IMR-90 (cell line): ENCODE data around the gene TBCC. TPM values are rescaled to one million over a fixed set of nuclear protein-coding genes. Genes with fewer than 3 reads are reported as not detected.
A peak's percentile ranks its signal among the peaks of the same experiment; 100 is the strongest.

ENCODE experiments used
- ATAC-seq: fragments of 200-7000 bp; cut with Tn5 transposase; 2 replicates; pipeline ENCODE4 v1.9.1; 2020; ENCODE audit warnings: low read depth, mild to moderate bottlenecking, moderate library complexity
- BruUV-seq: library from RNA; stranded (reverse); fragments of 400-500 nt; replicated peaks from 2 replicates; lab custom pipeline; 2021; lab: Mats Ljungman, UMichigan
- CTCF ChIA-PET: fragments of 300-600 bp; formaldehyde crosslinking; extraction: SDS; loops from one replicate; lab custom pipeline; 2021; ENCODE audit warnings: antibody characterized with exemption; lab: Yijun Ruan, JAX
- POLR2A ChIA-PET: fragments of 300-600 bp; sonication (Branson Sonifier 250); formaldehyde crosslinking; loops from one replicate; lab custom pipeline; 2022; ENCODE audit warnings: antibody characterized with exemption; ENCODE audit not compliant: unreplicated experiment; lab: Charles Lee
- DNase-seq: peaks from one replicate; pipeline ENCODE4 v3.0.0; 2013
- H2AFZ ChIP-seq: replicated peaks from 2 replicates; pipeline ENCODE3; 2013; ENCODE audit warnings: low read length, mild to moderate bottlenecking; ENCODE audit not compliant: poor library complexity
- H2AK5ac ChIP-seq: 2 replicates; pipeline ENCODE4 v1.6.1; 2013; ENCODE audit warnings: low read depth, low read length, inconsistent platforms
- H2AK9ac ChIP-seq: replicated peaks from 2 replicates; pipeline ENCODE3; 2013; ENCODE audit warnings: mild to moderate bottlenecking, low read depth, low read length, moderate library complexity; ENCODE audit not compliant: poor library complexity
- H2BK120ac ChIP-seq: 2 replicates; pipeline ENCODE4 v1.6.1; 2013; ENCODE audit warnings: low read depth, low read length, inconsistent platforms
- H2BK15ac ChIP-seq: 3 replicates; pipeline ENCODE4 v1.6.1; 2013; ENCODE audit warnings: low read depth, low read length, inconsistent platforms
- H2BK20ac ChIP-seq: 2 replicates; pipeline ENCODE4 v1.6.1; 2013; ENCODE audit warnings: low read depth, mild to moderate bottlenecking, inconsistent platforms, low read length, moderate library complexity
- H2BK5ac ChIP-seq: 2 replicates; pipeline ENCODE4 v1.6.1; 2013; ENCODE audit warnings: mild to moderate bottlenecking, low read depth, low read length, inconsistent platforms; ENCODE audit not compliant: poor library complexity, severe bottlenecking
- H3K14ac ChIP-seq: replicated peaks from 2 replicates; pipeline ENCODE4 v1.6.1; 2013; ENCODE audit warnings: low read depth, low read length, inconsistent platforms
- H3K18ac ChIP-seq: 2 replicates; pipeline ENCODE4 v1.6.1; 2013; ENCODE audit warnings: low read depth, low read length, control low read depth
- H3K23ac ChIP-seq: 2 replicates; pipeline ENCODE4 v1.6.1; 2013; ENCODE audit warnings: low read depth, low read length, inconsistent platforms
- H3K27ac ChIP-seq: 2 replicates; pipeline ENCODE4 v1.5.1; 2013; ENCODE audit warnings: mild to moderate bottlenecking, control low read depth, low read length; ENCODE audit not compliant: insufficient read depth
- H3K27me3 ChIP-seq: 2 replicates; pipeline ENCODE4 v1.6.1; 2013; ENCODE audit warnings: low read length; ENCODE audit not compliant: control insufficient read depth, insufficient read depth
- H3K36me3 ChIP-seq: 2 replicates; pipeline ENCODE4 v1.6.1; 2013; ENCODE audit warnings: low read length, mixed read lengths; ENCODE audit not compliant: control insufficient read depth, insufficient read depth
- H3K4ac ChIP-seq: 2 replicates; pipeline ENCODE4 v1.6.1; 2013; ENCODE audit warnings: low read depth, low read length, inconsistent platforms
- H3K4me1 ChIP-seq: 2 replicates; pipeline ENCODE4 v1.6.1; 2013; ENCODE audit warnings: low read length, mixed read lengths; ENCODE audit not compliant: control insufficient read depth, insufficient read depth
- H3K4me2 ChIP-seq: 2 replicates; pipeline ENCODE4 v1.6.1; 2013; ENCODE audit warnings: low read depth, mild to moderate bottlenecking, control low read depth, low read length, moderate library complexity
- H3K4me3 ChIP-seq: 2 replicates; pipeline ENCODE4 v1.5.1; 2013; ENCODE audit warnings: low read depth, mild to moderate bottlenecking, control low read depth, low read length, moderate library complexity; ENCODE audit not compliant: insufficient read depth
- H3K56ac ChIP-seq: 2 replicates; pipeline ENCODE4 v1.6.1; 2013; ENCODE audit warnings: low read length, inconsistent platforms; ENCODE audit not compliant: insufficient read depth; ENCODE audit errors: extremely low read depth
- H3K79me1 ChIP-seq, 2 experiments: 2 replicates each; pipeline ENCODE4 v1.6.1; 2013; ENCODE audit warnings: low read length in 2 of 2, inconsistent platforms in 1 of 2, low read depth in 1 of 2
- H3K9ac ChIP-seq: 2 replicates; pipeline ENCODE4 v1.6.1; 2013; ENCODE audit warnings: low read depth, low read length, control low read depth
- H3K9me1 ChIP-seq: 2 replicates; pipeline ENCODE4 v1.6.1; 2013; ENCODE audit warnings: low read length, inconsistent platforms; ENCODE audit not compliant: insufficient read depth
- H3K9me3 ChIP-seq: 2 replicates; pipeline ENCODE4 v1.6.1; 2013; ENCODE audit warnings: low read length; ENCODE audit not compliant: control insufficient read depth, insufficient read depth
- H4K20me1 ChIP-seq: 2 replicates; pipeline ENCODE4 v1.6.1; 2013; ENCODE audit warnings: low read length, inconsistent platforms; ENCODE audit not compliant: insufficient read depth
- H4K5ac ChIP-seq: 2 replicates; pipeline ENCODE4 v1.6.1; 2013; ENCODE audit warnings: mild to moderate bottlenecking, low read depth, low read length, control low read depth
- H4K8ac ChIP-seq, 2 experiments: 2 replicates each; pipeline ENCODE4 v1.6.1; 2013; ENCODE audit warnings: low read depth in 2 of 2, low read length in 2 of 2, control low read depth in 1 of 2, inconsistent platforms in 1 of 2
- H4K91ac ChIP-seq: 2 replicates; pipeline ENCODE4 v1.6.1; 2013; ENCODE audit warnings: low read depth, low read length, inconsistent platforms; ENCODE audit not compliant: insufficient read depth
- BHLHE40 ChIP-seq: fragments of 150-350 bp; IDR thresholded peaks from 2 replicates; pipeline ENCODE4 v1.6.1; 2016; ENCODE audit warnings: mild to moderate bottlenecking, low read depth, low read length
- CEBPB ChIP-seq: IDR thresholded peaks from 2 replicates; pipeline ENCODE4 v1.6.1; 2012; ENCODE audit warnings: low read depth, low read length, improper control_type of control experiment
- CHD1 ChIP-seq: IDR thresholded peaks from 2 replicates; pipeline ENCODE4 v1.6.1; 2012; ENCODE audit warnings: low read depth, low read length, improper control_type of control experiment
- FOS ChIP-seq: fragments of 150-350 bp; IDR thresholded peaks from 2 replicates; pipeline ENCODE4 v1.6.1; 2016; ENCODE audit warnings: low read depth, low read length
- MAFK ChIP-seq: IDR thresholded peaks from 2 replicates; pipeline ENCODE4 v1.6.1; 2012; ENCODE audit warnings: low read depth, low read length, improper control_type of control experiment
- MAZ ChIP-seq: IDR thresholded peaks from 2 replicates; pipeline ENCODE4 v1.6.1; 2012; ENCODE audit warnings: low read depth, mild to moderate bottlenecking, low read length, improper control_type of control experiment, moderate library complexity, borderline replicate concordance
- MXI1 ChIP-seq: IDR thresholded peaks from 2 replicates; pipeline ENCODE4 v1.6.1; 2012; ENCODE audit warnings: low read depth, mild to moderate bottlenecking, low read length, moderate library complexity, borderline replicate concordance
- NFE2L2 ChIP-seq: fragments of 150-350 bp; IDR thresholded peaks from 2 replicates; pipeline ENCODE4 v1.6.1; 2016; ENCODE audit warnings: low read depth, mild to moderate bottlenecking, low read length
- RAD21 ChIP-seq: IDR thresholded peaks from 2 replicates; pipeline ENCODE4 v1.6.1; 2012; ENCODE audit warnings: low read length, improper control_type of control experiment
- RCOR1 ChIP-seq: IDR thresholded peaks from 2 replicates; pipeline ENCODE4 v1.6.1; 2012; ENCODE audit warnings: mild to moderate bottlenecking, low read length, improper control_type of control experiment; ENCODE audit not compliant: insufficient replicate concordance
- WGBS, 2 experiments: methylation state at CpG; one replicate each; pipeline versions ENCODE4 v1.1.5 to v1.1.7; 2013; ENCODE audit warnings: missing lambda C conversion rate in 2 of 2; ENCODE audit not compliant: insufficient read length in 1 of 2; ENCODE audit errors: extremely low coverage in 2 of 2; 5-methylcytosine and 5-hydroxymethylcytosine counted together
- dilution Hi-C: fragments of 300-500 bp; cut with HindIII; formaldehyde crosslinking; loops from one replicate; pipeline ENCODE4 v1.14.3; 2018; ENCODE audit warnings: low sequenced_read_pairs; ENCODE audit not compliant: unreplicated experiment
- in situ Hi-C: fragments of 300-500 bp; cut with MboI; formaldehyde crosslinking; loops from 3 replicates; pipeline ENCODE4 v1.14.3; 2019; ENCODE audit warnings: low sequenced_read_pairs, inconsistent platforms, mixed read lengths
- intact Hi-C: fragments of 100-400 bp; cut with micrococcal nuclease; formaldehyde crosslinking; loops from 2 replicates; pipeline ENCODE4 v1.10.0; 2022
- polyA plus RNA-seq, 3 experiments: library from polyadenylated mRNA; depleted of rRNA; stranded (reverse); fragments of >200 nt; gene quantifications; 2 replicates each; pipeline ENCODE4 v1.2.3, GENCODE V29; 2012; ENCODE audit warnings: low replicate concordance in 1 of 3
- total RNA-seq: library from RNA; depleted of rRNA; stranded (reverse); fragments of >200 nt; gene quantifications from 2 replicates; pipeline ENCODE4 v1.2.3, GENCODE V29; 2012
- TF ChIP-seq, protein P1 (sequence below): fragments of 150-350 bp; IDR thresholded peaks from 2 replicates; pipeline ENCODE4 v1.6.1; 2016; ENCODE audit warnings: low read depth, mild to moderate bottlenecking, low read length, moderate library complexity, borderline replicate concordance
- TF ChIP-seq, protein P2 (sequence below): fragments of 150-350 bp; IDR thresholded peaks from 2 replicates; pipeline ENCODE4 v1.6.1; 2017; ENCODE audit warnings: mild to moderate bottlenecking, antibody characterized with exemption, low read length, low read depth
- TF ChIP-seq, protein P3 (sequence below): conservative IDR thresholded peaks from 2 replicates; pipeline ENCODE4 v1.5.1; 2012; ENCODE audit warnings: mild to moderate bottlenecking, low read depth, low read length, improper control_type of control experiment

TBCC gene
- total and polyA plus RNA-seq, 2 of the 4 experiments (the other 2 are of a cell fraction) = 23.0 to 32.6 TPM

DNA sequence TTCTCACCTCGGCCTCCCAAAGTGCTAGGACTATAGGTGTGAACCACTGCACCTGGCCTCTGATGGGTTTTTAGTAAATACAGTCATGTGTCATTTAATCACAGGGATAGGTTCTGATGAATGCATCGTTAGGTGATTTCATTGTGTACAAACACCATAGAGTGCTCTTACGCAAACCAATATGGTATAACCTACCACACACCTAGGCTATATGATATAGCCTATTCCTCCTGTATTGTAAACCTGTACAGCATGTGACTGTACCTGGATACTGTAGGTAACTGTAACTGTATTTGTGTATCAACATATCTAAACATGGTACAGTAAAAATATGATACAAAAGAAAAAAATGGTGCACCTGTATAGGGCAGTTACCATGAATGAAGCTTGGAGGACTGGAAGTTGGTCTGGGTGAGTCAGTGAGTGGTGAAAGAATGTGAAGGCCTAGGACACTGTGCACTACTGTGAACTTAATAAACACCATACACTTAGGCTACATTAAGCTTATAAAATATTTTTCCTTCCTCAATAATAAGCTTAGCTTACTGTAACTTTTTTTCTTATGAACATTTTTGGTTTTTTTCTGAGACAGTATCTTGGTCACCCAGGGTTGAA, 45.9 kb upstream of the TBCC start:
- no peak overlapping the region for H3K4me2 ChIP-seq
- H3K23ac ChIP-seq = no peak overlapping the region
- H3K36me3 ChIP-seq = peaks cover 3% of the 10 kb centered on the region; the same call in 1 of the 2 replicates
- H2BK5ac ChIP-seq = no peak overlapping the region
- H3K14ac ChIP-seq = no peak overlapping the region
- H2AK9ac ChIP-seq = no peak overlapping the region
- dilution Hi-C loops = no loop called here
- no peak overlapping the region for H4K5ac ChIP-seq
- H2BK120ac ChIP-seq = no peak overlapping the region
- no peak overlapping the region for H2AK5ac ChIP-seq
- H2AFZ ChIP-seq = no peak overlapping the region
- POLR2A ChIA-PET = interaction anchor here (0.7 kb wide), 1 partner anchor 11 kb away, joined by 9 read pairs; no protein-coding TSS in a partner anchor
- H3K9me1 ChIP-seq = peaks cover 10% of the 10 kb centered on the region
- BruUV-seq = no TSS peak
- no peak overlapping the region for H3K56ac ChIP-seq
- no peak for TF ChIP-seq NFE2L2
- TF ChIP-seq, protein P1, sequence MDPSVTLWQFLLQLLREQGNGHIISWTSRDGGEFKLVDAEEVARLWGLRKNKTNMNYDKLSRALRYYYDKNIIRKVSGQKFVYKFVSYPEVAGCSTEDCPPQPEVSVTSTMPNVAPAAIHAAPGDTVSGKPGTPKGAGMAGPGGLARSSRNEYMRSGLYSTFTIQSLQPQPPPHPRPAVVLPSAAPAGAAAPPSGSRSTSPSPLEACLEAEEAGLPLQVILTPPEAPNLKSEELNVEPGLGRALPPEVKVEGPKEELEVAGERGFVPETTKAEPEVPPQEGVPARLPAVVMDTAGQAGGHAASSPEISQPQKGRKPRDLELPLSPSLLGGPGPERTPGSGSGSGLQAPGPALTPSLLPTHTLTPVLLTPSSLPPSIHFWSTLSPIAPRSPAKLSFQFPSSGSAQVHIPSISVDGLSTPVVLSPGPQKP = no peak
- no peak for TF ChIP-seq CHD1
- no peak for TF ChIP-seq MAFK
- TF ChIP-seq, protein P2, sequence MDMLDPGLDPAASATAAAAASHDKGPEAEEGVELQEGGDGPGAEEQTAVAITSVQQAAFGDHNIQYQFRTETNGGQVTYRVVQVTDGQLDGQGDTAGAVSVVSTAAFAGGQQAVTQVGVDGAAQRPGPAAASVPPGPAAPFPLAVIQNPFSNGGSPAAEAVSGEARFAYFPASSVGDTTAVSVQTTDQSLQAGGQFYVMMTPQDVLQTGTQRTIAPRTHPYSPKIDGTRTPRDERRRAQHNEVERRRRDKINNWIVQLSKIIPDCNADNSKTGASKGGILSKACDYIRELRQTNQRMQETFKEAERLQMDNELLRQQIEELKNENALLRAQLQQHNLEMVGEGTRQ = no peak
- no peak for TF ChIP-seq CEBPB
- TF ChIP-seq MXI1 = no peak
- no peak for TF ChIP-seq MAZ
- TF ChIP-seq, protein P3, sequence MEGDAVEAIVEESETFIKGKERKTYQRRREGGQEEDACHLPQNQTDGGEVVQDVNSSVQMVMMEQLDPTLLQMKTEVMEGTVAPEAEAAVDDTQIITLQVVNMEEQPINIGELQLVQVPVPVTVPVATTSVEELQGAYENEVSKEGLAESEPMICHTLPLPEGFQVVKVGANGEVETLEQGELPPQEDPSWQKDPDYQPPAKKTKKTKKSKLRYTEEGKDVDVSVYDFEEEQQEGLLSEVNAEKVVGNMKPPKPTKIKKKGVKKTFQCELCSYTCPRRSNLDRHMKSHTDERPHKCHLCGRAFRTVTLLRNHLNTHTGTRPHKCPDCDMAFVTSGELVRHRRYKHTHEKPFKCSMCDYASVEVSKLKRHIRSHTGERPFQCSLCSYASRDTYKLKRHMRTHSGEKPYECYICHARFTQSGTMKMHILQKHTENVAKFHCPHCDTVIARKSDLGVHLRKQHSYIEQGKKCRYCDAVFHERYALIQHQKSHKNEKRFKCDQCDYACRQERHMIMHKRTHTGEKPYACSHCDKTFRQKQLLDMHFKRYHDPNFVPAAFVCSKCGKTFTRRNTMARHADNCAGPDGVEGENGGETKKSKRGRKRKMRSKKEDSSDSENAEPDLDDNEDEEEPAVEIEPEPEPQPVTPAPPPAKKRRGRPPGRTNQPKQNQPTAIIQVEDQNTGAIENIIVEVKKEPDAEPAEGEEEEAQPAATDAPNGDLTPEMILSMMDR = no peak
- TF ChIP-seq RAD21 = no peak
- TF ChIP-seq RCOR1 = no peak
- TF ChIP-seq FOS = no peak
- TF ChIP-seq BHLHE40 = no peak
- peak; percentile 48 for DNase-seq
- no peak overlapping the region for H3K9ac ChIP-seq
- H4K8ac ChIP-seq = no peak overlapping the region
- H3K18ac ChIP-seq = no peak overlapping the region
- H3K27ac ChIP-seq = no peak overlapping the region
- peaks cover 8% of the 10 kb centered on the region for H3K4me1 ChIP-seq
- peaks cover 30 to 72% of the 10 kb centered on the region in 2 experiments for H3K79me1 ChIP-seq
- H3K9me3 ChIP-seq = no peaks in the 10 kb centered on the region
- H2BK20ac ChIP-seq = no peak overlapping the region
- CTCF ChIA-PET = interaction anchor here (0.6 kb wide), 1 partner anchor 10 kb away, joined by 6 read pairs; no protein-coding TSS in a partner anchor
- H2BK15ac ChIP-seq = no peak overlapping the region
- intact Hi-C loops = no loop called here
- no peak overlapping the region for H3K4ac ChIP-seq
- H3K27me3 ChIP-seq = no peaks in the 10 kb centered on the region
- no CpG with 5 or more reads among the region's 3 CpGs for WGBS, 2 experiments
- in situ Hi-C loops = no loop called here
- H4K91ac ChIP-seq = no peak overlapping the region
- peaks cover 9% of the 10 kb centered on the region for H4K20me1 ChIP-seq
- no peak overlapping the region for H3K4me3 ChIP-seq
- ATAC-seq = peak; percentile 60
